LNCAP (cell line): ENCODE results near the gene AKR7A2.

ENCODE experiments used
- CTCF ChIP-seq: fragments of 450-650 bp; IDR thresholded peaks from 2 replicates; pipeline ENCODE4 v1.5.1; 2017; ENCODE audit warnings: mild to moderate bottlenecking

The AKR7A2 gene

DNA sequence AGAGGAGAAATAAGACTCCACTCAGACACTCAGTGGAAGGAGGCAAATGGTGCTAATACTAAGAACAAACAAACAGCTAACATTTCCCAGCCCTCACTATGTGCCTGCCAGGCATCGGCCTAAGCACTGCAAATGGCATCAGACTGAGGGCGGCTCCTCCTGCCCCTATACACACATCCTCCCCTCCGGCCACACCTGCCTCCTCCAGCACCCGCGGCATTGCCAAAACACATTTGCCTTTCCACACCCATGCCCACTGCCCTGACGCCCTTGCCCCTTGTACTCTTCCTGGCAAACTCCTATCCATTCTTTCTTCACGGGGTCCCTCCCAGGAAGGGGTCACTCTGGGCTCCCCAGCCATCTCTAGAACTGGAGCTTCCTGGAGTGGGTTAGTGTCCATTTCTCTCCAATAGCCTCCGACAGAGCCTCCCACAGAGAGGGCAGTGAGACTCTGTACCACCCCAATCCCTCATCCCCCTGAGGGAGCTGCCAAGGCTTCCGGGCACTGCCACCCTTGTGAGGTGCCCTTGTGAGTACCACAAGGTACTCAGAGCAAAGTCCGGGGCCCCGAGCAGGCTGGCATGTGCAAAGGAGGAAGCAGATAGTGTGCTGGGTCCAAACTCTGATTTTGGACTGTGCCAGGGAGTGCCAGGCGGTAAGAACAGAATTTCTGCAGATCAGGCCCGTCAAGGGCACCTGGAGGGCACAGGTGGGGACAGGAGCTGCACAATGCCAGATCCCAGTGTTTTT is 24.3 kb downstream of the AKR7A2 start:
- no peak for TF ChIP-seq CTCF

- no peak for TF ChIP-seq CTCF
Observed at GRCh38 chr1:19284881-19285280, 27.1 kb downstream of the AKR7A2 start.

DNA sequence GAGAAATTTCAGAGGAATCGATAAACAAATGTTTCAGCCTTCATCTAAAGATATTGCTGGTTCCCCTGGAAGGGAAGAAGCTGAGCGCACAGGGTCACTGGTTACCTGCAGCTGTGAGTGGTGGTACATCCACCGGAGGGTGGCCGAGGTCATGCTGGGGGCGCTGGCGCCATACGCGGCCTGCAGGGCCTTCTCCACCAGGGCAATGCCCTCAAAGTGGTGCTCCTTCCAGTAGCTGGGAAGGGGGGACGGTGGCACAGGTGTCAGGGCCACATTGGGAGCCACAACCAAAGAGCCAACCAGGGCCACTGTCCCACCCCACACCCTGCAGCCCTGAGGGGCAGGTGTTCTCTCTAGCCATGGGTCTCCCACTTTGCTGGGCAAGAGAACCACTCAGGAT is 28.1 kb downstream of the AKR7A2 start:
- TF ChIP-seq CTCF: no peak

DNA sequence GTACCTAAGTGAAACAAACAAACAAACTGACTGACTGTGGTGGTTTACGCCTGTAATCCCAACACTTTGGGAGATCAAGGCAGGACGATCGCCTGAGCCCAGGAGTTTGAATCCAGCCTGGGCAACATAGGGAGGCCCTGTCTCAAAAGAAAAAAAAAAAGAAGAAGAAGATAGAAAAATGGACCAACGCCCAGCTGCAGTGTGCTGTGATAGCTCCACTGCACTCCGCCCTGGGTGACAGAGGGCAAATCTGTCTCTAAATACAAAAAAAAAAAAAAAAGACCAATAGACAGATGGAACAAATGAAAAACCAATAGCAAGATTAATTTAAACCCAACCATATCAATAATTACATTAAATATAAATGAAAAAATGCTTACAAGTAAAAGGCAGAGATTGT is 37.3 kb downstream of the AKR7A2 start:
- no peak for TF ChIP-seq CTCF

GRCh38 chr1:19273106-19273843 is 38.7 kb downstream of the AKR7A2 start:
- no peak for TF ChIP-seq CTCF

GRCh38 chr1:19272064-19272463 is 39.9 kb downstream of the AKR7A2 start:
- no peak for TF ChIP-seq CTCF

DNA sequence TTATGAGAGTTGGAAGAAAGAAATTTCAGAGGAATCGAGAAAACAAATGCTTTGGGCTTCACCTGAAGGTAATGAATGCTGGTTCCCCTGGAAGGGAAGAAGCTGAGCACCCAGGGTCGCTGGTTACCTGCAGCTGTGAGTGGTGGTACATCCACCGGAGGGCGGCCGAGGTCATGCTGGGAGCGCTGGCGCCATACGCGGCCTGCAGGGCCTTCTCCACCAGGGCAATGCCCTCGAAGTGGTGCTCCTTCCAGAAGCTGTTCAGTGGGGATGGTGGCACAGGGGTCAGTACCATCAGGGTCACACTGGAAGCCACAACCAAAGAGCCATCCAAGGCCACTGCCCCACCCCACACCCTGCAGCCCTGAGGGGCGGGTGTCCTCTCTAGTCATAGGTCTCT is 43.5 kb downstream of the AKR7A2 start:
- no peak for TF ChIP-seq CTCF
